SK-N-SH treated with all-trans-retinoic acid at 6 μM for 48 hours (cell line): ENCODE measurements around the gene HRH3.

Experiments used
- GLIS3 ChIP-seq: fragments of 250-450 bp; sonication (Bioruptor Pico); IDR thresholded peaks from 2 replicates; pipeline ENCODE4 v1.5.0; 2020; ENCODE audit warnings: mild to moderate bottlenecking, moderate library complexity
- OSR1 ChIP-seq: fragments of 250-450 bp; sonication (Bioruptor Pico); IDR thresholded peaks from 2 replicates; pipeline ENCODE4 v1.8.0; 2022; ENCODE audit warnings: moderate library complexity, mild to moderate bottlenecking, inconsistent platforms
- TF ChIP-seq, protein P1 (sequence below): fragments of 250-450 bp; sonication (Bioruptor Pico); IDR thresholded peaks from 2 replicates; pipeline ENCODE4 v1.5.1; 2021; ENCODE audit warnings: mild to moderate bottlenecking, moderate library complexity
- TF ChIP-seq, protein P2 (sequence below): fragments of 250-450 bp; sonication (Bioruptor Pico); IDR thresholded peaks from 2 replicates; pipeline ENCODE4 v1.8.0; 2020; ENCODE audit warnings: mild to moderate bottlenecking, moderate library complexity, borderline replicate concordance
- TF ChIP-seq, protein P3 (sequence below): fragments of 250-450 bp; sonication (Bioruptor Pico); IDR thresholded peaks from 2 replicates; pipeline ENCODE4 v1.8.0; 2021; ENCODE audit warnings: low read depth, mild to moderate bottlenecking, moderate library complexity, borderline replicate concordance

DNA sequence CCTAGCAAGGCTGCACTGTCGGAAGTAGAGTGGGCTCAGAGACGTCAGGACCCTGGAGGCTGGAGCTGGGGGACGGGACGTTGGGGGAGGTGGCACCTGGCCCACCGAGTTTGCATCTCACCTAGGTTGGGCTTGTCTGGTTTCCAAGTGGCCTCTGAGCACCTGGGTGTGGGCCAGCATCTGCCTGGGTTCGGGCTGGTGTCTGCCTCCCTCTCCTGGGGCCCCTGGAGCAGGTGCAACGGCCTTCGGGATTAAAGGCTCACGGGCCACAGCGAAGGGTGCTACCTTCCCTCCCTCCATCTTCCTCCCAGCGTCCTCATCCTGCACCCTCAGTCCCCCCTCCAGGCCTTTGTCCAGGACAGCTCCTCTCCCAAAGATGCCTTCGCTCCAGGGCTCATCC, 6.0 kb downstream of the HRH3 start:
- TF ChIP-seq, protein P1, sequence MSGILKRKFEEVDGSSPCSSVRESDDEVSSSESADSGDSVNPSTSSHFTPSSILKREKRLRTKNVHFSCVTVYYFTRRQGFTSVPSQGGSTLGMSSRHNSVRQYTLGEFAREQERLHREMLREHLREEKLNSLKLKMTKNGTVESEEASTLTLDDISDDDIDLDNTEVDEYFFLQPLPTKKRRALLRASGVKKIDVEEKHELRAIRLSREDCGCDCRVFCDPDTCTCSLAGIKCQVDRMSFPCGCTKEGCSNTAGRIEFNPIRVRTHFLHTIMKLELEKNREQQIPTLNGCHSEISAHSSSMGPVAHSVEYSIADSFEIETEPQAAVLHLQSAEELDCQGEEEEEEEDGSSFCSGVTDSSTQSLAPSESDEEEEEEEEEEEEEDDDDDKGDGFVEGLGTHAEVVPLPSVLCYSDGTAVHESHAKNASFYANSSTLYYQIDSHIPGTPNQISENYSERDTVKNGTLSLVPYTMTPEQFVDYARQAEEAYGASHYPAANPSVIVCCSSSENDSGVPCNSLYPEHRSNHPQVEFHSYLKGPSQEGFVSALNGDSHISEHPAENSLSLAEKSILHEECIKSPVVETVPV (CRISPR knock-in tag), result no peak
- TF ChIP-seq, protein P2, sequence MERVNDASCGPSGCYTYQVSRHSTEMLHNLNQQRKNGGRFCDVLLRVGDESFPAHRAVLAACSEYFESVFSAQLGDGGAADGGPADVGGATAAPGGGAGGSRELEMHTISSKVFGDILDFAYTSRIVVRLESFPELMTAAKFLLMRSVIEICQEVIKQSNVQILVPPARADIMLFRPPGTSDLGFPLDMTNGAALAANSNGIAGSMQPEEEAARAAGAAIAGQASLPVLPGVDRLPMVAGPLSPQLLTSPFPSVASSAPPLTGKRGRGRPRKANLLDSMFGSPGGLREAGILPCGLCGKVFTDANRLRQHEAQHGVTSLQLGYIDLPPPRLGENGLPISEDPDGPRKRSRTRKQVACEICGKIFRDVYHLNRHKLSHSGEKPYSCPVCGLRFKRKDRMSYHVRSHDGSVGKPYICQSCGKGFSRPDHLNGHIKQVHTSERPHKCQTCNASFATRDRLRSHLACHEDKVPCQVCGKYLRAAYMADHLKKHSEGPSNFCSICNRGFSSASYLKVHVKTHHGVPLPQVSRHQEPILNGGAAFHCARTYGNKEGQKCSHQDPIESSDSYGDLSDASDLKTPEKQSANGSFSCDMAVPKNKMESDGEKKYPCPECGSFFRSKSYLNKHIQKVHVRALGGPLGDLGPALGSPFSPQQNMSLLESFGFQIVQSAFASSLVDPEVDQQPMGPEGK (CRISPR knock-in tag), result no peak
- TF ChIP-seq, protein P3, sequence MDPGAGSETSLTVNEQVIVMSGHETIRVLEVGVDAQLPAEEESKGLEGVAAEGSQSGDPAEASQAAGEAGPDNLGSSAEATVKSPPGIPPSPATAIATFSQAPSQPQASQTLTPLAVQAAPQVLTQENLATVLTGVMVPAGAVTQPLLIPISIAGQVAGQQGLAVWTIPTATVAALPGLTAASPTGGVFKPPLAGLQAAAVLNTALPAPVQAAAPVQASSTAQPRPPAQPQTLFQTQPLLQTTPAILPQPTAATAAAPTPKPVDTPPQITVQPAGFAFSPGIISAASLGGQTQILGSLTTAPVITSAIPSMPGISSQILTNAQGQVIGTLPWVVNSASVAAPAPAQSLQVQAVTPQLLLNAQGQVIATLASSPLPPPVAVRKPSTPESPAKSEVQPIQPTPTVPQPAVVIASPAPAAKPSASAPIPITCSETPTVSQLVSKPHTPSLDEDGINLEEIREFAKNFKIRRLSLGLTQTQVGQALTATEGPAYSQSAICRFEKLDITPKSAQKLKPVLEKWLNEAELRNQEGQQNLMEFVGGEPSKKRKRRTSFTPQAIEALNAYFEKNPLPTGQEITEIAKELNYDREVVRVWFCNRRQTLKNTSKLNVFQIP (CRISPR knock-in tag), result no peak
- no peak for TF ChIP-seq OSR1
- TF ChIP-seq GLIS3 (CRISPR knock-in tag), result no peak
